Osteoblast (primary cell): ENCODE measurements around the gene SRCAP. TPM values are rescaled to one million over a fixed set of nuclear protein-coding genes. Genes with fewer than 3 reads are reported as not detected.

Source experiments
- DNase-seq: peaks from one replicate; pipeline ENCODE4 v3.0.0; 2011; ENCODE audit warnings: low spot score, mixed read lengths; ENCODE audit not compliant: insufficient read length; ENCODE audit errors: missing footprints
- H2AFZ ChIP-seq: 2 replicates; pipeline ENCODE4 v1.6.0; 2011; ENCODE audit warnings: mild to moderate bottlenecking, low read length
- H3K27ac ChIP-seq: 2 replicates; pipeline ENCODE4 v1.5.1; 2011; ENCODE audit warnings: mild to moderate bottlenecking, low read depth, low read length, moderate library complexity
- H3K27me3 ChIP-seq: 2 replicates; pipeline ENCODE4 v1.6.0; 2012; ENCODE audit warnings: mild to moderate bottlenecking, control low read depth, inconsistent platforms, low read length, moderate library complexity; ENCODE audit not compliant: insufficient read depth
- H3K36me3 ChIP-seq: 2 replicates; pipeline ENCODE4 v1.5.1; 2011; ENCODE audit warnings: mild to moderate bottlenecking, low read length, control low read depth, moderate library complexity; ENCODE audit not compliant: insufficient read depth
- H3K4me1 ChIP-seq: 2 replicates; pipeline ENCODE4 v1.5.1; 2011; ENCODE audit warnings: mild to moderate bottlenecking, low read length, control low read depth, moderate library complexity; ENCODE audit not compliant: insufficient read depth
- H3K4me2 ChIP-seq: 2 replicates; pipeline ENCODE4 v1.6.0; 2011; ENCODE audit warnings: mild to moderate bottlenecking, low read length; ENCODE audit not compliant: insufficient read depth
- H3K4me3 ChIP-seq: fragments of 200-600 bp; sonication (generic); 3 replicates; pipeline ENCODE4 v1.5.1; 2012; ENCODE audit warnings: mild to moderate bottlenecking, low read length, inconsistent platforms; ENCODE audit not compliant: insufficient read depth
- H3K79me2 ChIP-seq: 2 replicates; pipeline ENCODE4 v1.6.0; 2012; ENCODE audit warnings: mild to moderate bottlenecking, low read length, control low read depth, inconsistent platforms; ENCODE audit not compliant: insufficient read depth
- H3K9me3 ChIP-seq: 2 replicates; pipeline ENCODE4 v1.5.1; 2011; ENCODE audit warnings: low read depth, low read length, control low read depth
- H4K20me1 ChIP-seq: 2 replicates; pipeline ENCODE4 v1.6.0; 2012; ENCODE audit warnings: mild to moderate bottlenecking, low read length, control low read depth; ENCODE audit not compliant: insufficient read depth
- CTCF ChIP-seq: IDR thresholded peaks from 2 replicates; pipeline ENCODE4 v1.5.1; 2011; ENCODE audit warnings: mild to moderate bottlenecking, low read depth, low read length, moderate library complexity; ENCODE audit errors: extremely low read depth
- small RNA-seq: library from RNA; depleted of rRNA; stranded (forward); fragments of <200 nt; gene quantifications from one replicate; pipeline ENCODE3, GENCODE V24; 2012
- total RNA-seq: library from RNA; depleted of rRNA; stranded (reverse); fragments of >200 nt; gene quantifications from 2 replicates; pipeline ENCODE4 v1.2.3, GENCODE V29; 2012

Gene SRCAP
- total RNA-seq, 1 donor = 16.3 TPM

- Histone ChIP-seq H3K4me1 (peaks cover 11% of the 10 kb centered on the region), H3K79me2 (peaks cover 31% of the 10 kb centered on the region), H2AFZ (peak overlapping the region; percentile 89), H3K9me3 (no peaks in the 10 kb centered on the region), H3K27ac (peak overlapping the region; percentile 80), H3K4me3 (peak overlapping the region; percentile 97), H3K36me3 (peaks cover 8% of the 10 kb centered on the region), H3K4me2 (peak overlapping the region; percentile 93), H3K27me3 (no peaks in the 10 kb centered on the region), H4K20me1 (peaks cover 5% of the 10 kb centered on the region)
- DNase-seq = no peak
- TF ChIP-seq CTCF = no peak
These were observed 88.8 kb downstream of the SRCAP start for GRCh38 chr16:30787613-30788378.

Small RNA genes lying within 50 kb of the gene (small RNA-seq; reads per million reads assigned to genes)
- gene RNU6-1043P (not detected), gene RNU6-416P (not detected), gene SNORA30 (493 reads per million, percentile 98 among the genes with 10 or more reads in this experiment)

Other genes with a start within 250 kb of the SRCAP start
- gene ITGAL, start 226.4 kb upstream of the SRCAP start, total RNA-seq = 0.36 TPM in 1 of 2 replicates, not detected in the other
- gene ZNF768, start 172.6 kb upstream of the SRCAP start, total RNA-seq = 22.7 and 25.0 TPM in 2 replicates
- 16.6 and 17.1 TPM in 2 replicates for gene ZNF747, start 164.3 kb upstream of the SRCAP start, total RNA-seq
- gene ZNF764, start 140.8 kb upstream of the SRCAP start, total RNA-seq = 5.3 and 7.6 TPM in 2 replicates
- 10.9 and 12.3 TPM in 2 replicates for gene ZNF688, start 127.5 kb upstream of the SRCAP start, total RNA-seq
- 13.4 and 13.6 TPM in 2 replicates for gene ZNF785, start 113.5 kb upstream of the SRCAP start, total RNA-seq
- gene ZNF689, start 88.8 kb upstream of the SRCAP start, total RNA-seq = 7.1 and 8.3 TPM in 2 replicates
- 6.8 and 8.0 TPM in 2 replicates for gene PRR14, start 48.2 kb upstream of the SRCAP start, total RNA-seq
- 24.5 and 30.8 TPM in 2 replicates for gene FBRS, start 40.7 kb upstream of the SRCAP start, total RNA-seq
- gene PHKG2, start 49.3 kb downstream of the SRCAP start, total RNA-seq = 20.3 and 25.0 TPM in 2 replicates
- 2.4 and 2.9 TPM in 2 replicates for gene CFAP119, start 62.9 kb downstream of the SRCAP start, total RNA-seq
- 63.1 and 88.3 TPM in 2 replicates for gene RNF40, start 63.2 kb downstream of the SRCAP start, total RNA-seq
- gene ZNF629, start 88.0 kb downstream of the SRCAP start, total RNA-seq = 15.3 and 16.3 TPM in 2 replicates
- 33.3 and 36.2 TPM in 2 replicates for gene BCL7C, start 194.9 kb downstream of the SRCAP start, total RNA-seq
- gene CTF1, start 197.4 kb downstream of the SRCAP start, total RNA-seq = 2.9 and 3.3 TPM in 2 replicates
- 12.7 and 14.5 TPM in 2 replicates for gene FBXL19, start 224.4 kb downstream of the SRCAP start, total RNA-seq
- 63.3 and 66.0 TPM in 2 replicates for gene ORAI3, start 249.9 kb downstream of the SRCAP start, total RNA-seq